HepG2 (cell line): ENCODE measurements around the gene NEURL2. TPM values are rescaled to one million over a fixed set of nuclear protein-coding genes. Genes with fewer than 3 reads are reported as not detected.

Experiments used
- FIP1L1 ChIP-seq: fragments of 200-400 bp; formaldehyde crosslinking; IDR thresholded peaks from 2 replicates; pipeline ENCODE4 v1.6.1; 2018; ENCODE audit warnings: low read depth, mild to moderate bottlenecking, low read length, moderate library complexity, borderline replicate concordance; ENCODE audit not compliant: insufficient read depth
- ZNF101 ChIP-seq: sonication (generic); formaldehyde crosslinking; IDR thresholded peaks from 2 replicates; pipeline ENCODE4 v1.4.0; 2020; ENCODE audit warnings: mild to moderate bottlenecking, low read depth, missing genetic modification reagents, borderline replicate concordance
- ZNF232 ChIP-seq: sonication (generic); formaldehyde crosslinking; IDR thresholded peaks from 2 replicates; pipeline ENCODE4 v1.4.0; 2020; ENCODE audit warnings: missing genetic modification reagents, borderline replicate concordance
- ZNF766 ChIP-seq: sonication (generic); formaldehyde crosslinking; IDR thresholded peaks from 2 replicates; pipeline ENCODE4 v1.5.0; 2020; ENCODE audit warnings: missing genetic modification reagents, borderline replicate concordance
- polyA plus RNA-seq, 8 experiments: library from polyadenylated mRNA; depleted of rRNA in 3 of 8; stranded (reverse) in 7 of 8; unstranded in 1 of 8; fragments of >200 nt; fragmentation: Illumina TruSeq in 4 of 8; extraction: Trizol in 4 of 8; gene quantifications; 2 replicates each; pipeline versions ENCODE4 v1.2.1 to v1.2.3, GENCODE V29; 2011 to 2016; ENCODE audit warnings: low read depth in 4 of 8, missing spikeins in 1 of 8, mixed read lengths in 1 of 8; ENCODE audit not compliant: insufficient read depth in 1 of 8
- total RNA-seq, 5 experiments: library from RNA; depleted of rRNA; stranded (reverse); fragments of >200 nt; fragmentation: Illumina TruSeq; extraction: Trizol; gene quantifications; 2 replicates each; pipeline ENCODE4 v1.2.3, GENCODE V29; 2016; ENCODE audit warnings: low read depth in 1 of 5
- TF ChIP-seq, protein P1 (sequence below): sonication (generic); formaldehyde crosslinking; IDR thresholded peaks from 2 replicates; pipeline ENCODE4 v1.4.0; 2020; ENCODE audit warnings: missing genetic modification reagents
- TF ChIP-seq, protein P2 (sequence below): sonication (generic); formaldehyde crosslinking; IDR thresholded peaks from 2 replicates; pipeline ENCODE4 v1.5.1; 2020; ENCODE audit warnings: mild to moderate bottlenecking, missing genetic modification reagents, moderate library complexity

The NEURL2 gene
- total and polyA plus RNA-seq, 2 of the 13 experiments (the other 11 are each of a cell fraction or from before 2014, with no cell fraction given) = 7.2 to 9.7 TPM

DNA sequence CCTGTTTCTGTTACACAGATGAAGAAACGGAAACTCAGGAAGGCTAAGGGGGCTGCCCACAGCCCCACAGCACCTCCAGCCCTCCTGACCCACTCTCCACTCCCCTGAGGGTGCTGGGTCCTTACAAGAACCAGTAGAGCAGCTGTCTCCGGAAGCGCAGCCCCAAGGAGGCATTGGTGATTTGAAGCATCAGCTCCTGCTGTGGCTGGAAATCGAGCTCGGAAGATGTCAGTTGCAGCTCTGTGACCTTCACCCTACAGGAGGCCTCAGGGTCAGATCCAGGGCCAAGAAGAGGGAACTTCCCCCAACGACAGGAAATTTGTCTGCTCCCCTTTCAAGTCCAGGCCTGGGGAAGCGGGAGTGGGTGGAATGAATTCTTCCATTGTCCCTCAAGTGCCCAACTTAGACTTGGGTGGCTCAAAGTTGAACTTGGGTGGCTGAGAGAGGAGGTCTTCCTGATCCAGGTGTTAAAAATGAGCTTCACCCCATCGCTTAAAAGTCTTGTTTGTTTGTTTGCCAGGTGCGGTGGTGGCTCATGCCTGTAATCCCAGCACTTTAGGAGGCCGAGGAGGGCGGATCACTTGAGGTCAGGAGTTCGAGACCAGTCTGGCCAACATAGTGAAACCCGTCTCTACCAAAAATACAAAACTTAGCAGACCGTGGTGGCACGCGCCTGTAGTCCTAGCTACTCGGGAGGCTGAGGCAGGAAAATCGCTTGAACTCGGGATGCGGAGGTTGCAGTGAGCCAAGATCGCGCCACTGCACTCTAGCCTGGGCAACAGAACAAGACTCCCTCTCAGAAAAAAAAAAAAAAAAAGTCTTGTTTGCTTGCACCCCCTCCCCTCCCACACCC lies 19.0 kb upstream of the NEURL2 start (continued):
- TF ChIP-seq, protein P1, sequence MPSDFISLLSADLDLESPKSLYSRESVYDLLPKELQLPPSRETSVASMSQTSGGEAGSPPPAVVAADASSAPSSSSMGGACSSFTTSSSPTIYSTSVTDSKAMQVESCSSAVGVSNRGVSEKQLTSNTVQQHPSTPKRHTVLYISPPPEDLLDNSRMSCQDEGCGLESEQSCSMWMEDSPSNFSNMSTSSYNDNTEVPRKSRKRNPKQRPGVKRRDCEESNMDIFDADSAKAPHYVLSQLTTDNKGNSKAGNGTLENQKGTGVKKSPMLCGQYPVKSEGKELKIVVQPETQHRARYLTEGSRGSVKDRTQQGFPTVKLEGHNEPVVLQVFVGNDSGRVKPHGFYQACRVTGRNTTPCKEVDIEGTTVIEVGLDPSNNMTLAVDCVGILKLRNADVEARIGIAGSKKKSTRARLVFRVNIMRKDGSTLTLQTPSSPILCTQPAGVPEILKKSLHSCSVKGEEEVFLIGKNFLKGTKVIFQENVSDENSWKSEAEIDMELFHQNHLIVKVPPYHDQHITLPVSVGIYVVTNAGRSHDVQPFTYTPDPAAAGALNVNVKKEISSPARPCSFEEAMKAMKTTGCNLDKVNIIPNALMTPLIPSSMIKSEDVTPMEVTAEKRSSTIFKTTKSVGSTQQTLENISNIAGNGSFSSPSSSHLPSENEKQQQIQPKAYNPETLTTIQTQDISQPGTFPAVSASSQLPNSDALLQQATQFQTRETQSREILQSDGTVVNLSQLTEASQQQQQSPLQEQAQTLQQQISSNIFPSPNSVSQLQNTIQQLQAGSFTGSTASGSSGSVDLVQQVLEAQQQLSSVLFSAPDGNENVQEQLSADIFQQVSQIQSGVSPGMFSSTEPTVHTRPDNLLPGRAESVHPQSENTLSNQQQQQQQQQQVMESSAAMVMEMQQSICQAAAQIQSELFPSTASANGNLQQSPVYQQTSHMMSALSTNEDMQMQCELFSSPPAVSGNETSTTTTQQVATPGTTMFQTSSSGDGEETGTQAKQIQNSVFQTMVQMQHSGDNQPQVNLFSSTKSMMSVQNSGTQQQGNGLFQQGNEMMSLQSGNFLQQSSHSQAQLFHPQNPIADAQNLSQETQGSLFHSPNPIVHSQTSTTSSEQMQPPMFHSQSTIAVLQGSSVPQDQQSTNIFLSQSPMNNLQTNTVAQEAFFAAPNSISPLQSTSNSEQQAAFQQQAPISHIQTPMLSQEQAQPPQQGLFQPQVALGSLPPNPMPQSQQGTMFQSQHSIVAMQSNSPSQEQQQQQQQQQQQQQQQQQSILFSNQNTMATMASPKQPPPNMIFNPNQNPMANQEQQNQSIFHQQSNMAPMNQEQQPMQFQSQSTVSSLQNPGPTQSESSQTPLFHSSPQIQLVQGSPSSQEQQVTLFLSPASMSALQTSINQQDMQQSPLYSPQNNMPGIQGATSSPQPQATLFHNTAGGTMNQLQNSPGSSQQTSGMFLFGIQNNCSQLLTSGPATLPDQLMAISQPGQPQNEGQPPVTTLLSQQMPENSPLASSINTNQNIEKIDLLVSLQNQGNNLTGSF = no peak
- TF ChIP-seq, protein P2, sequence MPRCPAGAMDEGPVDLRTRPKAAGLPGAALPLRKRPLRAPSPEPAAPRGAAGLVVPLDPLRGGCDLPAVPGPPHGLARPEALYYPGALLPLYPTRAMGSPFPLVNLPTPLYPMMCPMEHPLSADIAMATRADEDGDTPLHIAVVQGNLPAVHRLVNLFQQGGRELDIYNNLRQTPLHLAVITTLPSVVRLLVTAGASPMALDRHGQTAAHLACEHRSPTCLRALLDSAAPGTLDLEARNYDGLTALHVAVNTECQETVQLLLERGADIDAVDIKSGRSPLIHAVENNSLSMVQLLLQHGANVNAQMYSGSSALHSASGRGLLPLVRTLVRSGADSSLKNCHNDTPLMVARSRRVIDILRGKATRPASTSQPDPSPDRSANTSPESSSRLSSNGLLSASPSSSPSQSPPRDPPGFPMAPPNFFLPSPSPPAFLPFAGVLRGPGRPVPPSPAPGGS (CRISPR knock-in tag) = peak; percentile 20; the same call in 1 of the 2 replicates
- TF ChIP-seq ZNF766 (CRISPR knock-in tag) (peak; percentile 45; the same call in 1 of the 2 replicates), ZNF101 (CRISPR knock-in tag) (0 out of 2 replicates have a peak, but pooled peaks have one; percentile 32), ZNF232 (CRISPR knock-in tag) (no peak; the same call in 1 of the 2 replicates), FIP1L1 (no peak)
